ENCODE data around the gene COTL1.
"Not testable (repeated sequence)": the region's sequence is repeated elsewhere in the genome, so short reads cannot be mapped to it uniquely, and the experiment has no call there.

Gene COTL1

DNA sequence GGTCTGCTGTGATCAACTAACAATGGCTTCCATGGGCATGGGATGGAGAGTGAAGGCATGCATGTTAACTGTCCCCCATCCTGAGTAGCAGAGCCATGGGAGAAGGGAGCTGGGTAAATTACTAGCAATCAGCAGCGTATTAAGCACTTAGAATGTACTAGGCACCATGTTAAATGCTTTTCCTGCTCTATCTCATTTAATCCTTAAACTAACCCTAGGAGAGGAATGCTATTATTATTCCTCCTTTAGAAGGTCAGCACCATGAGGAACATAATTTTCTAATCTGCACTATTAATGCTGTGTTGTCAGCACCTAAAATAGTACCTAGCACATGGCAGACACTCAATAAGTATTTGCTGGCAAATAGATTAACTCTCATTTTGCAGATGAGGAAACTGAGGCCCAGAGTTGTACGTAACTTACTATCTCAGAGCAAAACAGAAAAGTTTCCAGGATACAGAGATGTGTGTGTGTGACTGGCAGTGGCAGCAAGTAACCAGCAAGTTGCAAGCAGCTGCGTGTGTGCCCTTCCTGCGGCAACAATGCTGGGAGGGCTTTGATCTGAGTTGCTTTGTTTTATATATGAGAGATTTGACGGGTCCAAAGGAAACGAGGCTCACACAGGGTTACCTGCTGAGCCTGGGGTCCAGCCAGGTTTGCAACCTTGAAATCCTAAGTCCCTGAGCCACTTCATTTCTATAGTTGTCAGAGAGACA is 23.9 kb upstream of the COTL1 start:
- no peak for DNase-seq

DNA sequence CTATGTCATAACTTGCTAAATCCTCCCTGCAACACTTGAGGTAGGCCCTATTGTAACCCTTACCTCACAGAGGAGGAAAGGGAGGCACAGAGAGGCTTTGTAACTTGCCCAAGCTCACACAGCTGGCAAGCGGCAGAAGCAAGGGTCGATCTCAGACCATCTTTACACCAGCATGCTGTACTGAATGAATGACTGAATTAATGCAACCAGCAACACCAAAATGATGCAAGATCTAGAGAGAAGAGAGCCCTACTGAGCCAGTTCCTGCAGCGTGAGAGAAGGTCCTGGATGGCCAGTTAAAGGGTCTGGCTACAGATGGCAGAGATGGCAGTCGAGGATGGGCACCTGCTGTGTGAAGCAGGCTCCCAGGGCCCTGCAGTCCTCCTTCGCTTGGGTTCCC is 22.3 kb upstream of the COTL1 start:
- no peak for DNase-seq

DNA sequence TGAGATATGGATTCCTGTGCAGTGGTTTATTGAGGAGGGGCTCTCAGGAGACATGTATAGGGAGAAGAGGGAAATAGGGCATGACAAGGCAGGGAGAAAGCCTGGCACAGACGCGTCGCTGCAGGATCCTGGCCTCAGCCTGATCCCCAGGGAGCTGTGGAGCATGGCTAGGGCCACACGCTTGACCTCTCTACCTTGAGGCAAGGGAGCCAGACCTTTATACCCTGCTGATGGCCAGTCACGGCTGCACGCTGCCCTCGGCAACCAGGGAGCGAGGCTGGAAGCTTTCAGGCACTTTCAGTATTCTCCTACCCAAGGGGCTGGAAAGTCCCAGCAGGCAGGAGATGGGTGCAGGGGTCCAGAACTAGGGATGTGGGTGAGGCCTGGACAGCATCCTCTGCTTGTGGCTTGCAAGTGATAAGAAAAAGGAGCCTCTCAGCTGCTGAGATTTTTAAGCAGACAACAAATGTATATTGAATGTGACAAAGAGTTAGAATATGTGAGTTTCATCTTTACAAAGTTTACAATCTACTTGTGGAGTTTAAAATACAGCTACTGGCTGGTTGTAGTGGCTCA is 20.4 kb upstream of the COTL1 start:
- DNase-seq: no peak

DNA sequence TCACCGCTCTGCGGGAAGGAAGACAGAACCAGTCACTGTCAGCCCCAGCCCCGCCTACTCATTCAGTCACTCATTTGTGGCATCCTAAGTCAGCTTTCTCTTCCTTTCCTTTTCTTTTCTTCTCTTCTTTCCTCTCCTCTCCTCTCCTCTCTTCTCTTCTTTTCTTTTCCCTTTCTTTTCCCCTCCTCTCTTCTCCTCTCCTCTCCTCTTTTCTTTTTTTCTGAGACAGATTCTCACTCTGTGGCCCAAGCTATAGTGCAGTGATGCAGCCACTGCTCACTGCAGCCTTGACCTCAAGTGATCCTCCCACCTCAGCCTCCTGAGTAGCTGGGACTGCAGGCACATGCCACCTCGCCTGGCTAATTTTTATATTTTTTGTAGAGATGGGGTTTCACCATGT is 19.8 kb upstream of the COTL1 start:
- no peak for DNase-seq

DNA sequence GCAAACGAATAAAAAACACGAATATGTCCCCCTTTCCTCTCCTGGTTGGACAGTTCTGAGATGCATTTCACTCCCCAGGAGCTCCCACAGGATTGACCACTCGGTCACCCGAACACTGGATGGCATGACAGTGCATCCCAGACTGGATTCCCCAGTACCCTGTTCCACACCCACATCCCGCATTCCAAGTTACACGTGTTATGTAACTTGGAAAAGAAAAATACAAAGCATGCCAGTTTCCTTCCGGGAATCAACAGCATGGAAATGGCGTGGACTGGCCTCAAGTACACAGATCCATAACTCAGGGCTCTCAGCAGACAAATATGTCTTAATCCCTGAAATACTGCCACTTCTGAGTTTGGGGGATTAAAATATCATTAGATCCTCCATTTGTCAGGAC is 17.8 kb upstream of the COTL1 start:
- no peak for DNase-seq

DNA sequence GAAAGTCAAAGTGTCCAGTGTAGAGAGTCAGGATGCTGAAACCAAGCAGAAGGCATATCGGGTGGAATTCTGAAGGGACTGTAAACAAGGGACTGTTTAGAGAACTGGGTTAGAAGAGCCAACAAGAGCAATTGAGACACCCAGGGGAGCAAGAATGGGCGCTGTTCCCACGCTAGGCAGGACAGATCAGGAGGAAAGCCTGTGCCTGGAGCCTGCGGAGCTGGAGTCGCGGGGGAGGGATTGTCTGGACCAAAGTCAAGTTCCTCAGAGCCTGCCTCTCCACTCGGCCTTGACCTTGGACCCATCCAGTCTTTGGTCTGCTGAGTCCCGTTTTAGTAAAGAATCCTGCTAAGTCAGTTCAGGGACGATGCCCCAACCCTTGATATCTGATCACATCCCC is 15.7 kb upstream of the COTL1 start:
- no peak for DNase-seq

DNA sequence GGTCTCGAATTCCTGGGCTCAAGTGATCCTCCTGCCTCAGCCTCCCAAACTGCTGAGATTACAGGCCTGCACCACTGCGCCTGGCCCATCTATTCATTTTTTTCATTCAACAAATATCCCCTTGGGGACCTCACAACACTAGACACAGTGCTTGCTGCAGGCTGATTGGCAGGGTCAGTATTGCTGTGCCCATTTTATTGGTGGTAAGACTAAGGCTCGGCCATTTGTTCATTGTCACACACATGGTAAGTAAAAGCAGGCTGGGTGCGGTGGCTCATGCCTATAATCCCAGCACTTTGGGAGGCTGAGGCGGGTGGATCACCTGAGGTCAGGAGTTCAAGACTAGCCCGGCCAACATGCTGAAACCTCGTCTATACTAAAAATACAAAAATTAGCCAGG is 15.0 kb upstream of the COTL1 start:
- not testable (repeated sequence) for DNase-seq

DNA sequence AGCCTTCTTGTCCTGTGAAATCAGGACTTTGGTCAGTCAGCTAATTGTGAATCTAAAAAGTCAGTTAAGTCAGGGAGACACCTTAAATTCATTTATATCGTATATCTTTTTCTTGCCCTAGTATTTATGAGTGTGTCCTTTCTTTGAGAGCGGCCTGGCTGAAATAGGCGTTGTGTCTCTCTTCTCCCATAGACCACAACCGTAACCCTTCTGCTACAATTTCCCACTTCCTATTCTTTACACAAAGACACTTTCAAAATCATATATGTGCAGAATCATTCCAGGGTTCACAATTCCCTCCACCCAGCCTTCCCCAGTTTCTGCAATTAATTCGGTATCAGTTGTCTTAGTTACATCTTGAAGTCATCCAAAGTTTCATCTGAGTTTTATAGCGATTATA is 14.0 kb upstream of the COTL1 start:
- no peak for DNase-seq

DNA sequence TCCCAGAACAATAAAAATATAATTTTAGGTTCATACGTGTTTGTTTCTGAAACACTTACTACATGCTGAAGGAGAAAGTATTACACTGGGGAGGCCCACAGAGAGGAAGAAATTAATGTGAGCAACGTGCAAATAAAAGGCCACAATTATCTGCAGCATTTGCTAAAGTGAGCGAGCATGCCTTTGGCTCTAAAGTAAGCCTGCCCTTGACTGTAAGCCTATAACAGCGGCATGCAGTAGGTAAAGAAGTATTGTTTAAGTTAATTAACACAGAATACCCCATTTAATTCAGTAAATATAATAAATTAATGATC is 13.2 kb upstream of the COTL1 start:
- DNase-seq: no peak

DNA sequence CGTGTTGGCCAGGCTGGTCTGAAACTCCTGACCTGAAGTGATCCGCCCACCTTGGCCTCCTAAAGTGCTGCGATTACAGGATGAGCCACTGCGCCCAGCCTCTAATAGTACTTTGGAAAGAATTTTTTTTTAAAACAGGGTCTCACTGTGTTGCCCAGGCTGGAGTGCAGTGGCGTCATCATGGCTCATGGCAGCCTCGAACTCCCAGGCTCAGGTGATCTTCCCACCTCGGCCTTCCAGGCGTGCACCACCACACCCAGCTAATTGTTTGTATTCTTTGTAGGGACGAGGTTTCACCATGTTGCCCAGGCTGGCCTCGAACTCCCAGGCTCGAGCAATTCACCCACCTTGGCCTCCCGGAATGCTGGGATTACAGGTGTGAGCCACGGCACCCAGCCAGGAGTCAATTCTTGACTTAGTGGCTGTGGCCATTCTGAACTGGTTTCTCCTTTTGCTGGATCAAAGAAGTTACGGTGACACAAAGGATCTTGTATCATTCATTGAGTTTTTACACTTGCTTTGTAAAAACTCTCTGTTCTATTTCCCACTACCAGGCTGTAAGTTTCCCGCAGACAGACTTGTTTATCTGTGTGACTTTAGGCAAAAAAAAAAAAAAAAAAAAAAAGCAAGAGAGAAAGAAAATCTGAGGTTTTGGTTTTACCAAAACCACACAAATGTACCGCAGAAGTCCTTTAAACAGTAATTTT is 12.7 kb upstream of the COTL1 start:
- no peak for DNase-seq

DNA sequence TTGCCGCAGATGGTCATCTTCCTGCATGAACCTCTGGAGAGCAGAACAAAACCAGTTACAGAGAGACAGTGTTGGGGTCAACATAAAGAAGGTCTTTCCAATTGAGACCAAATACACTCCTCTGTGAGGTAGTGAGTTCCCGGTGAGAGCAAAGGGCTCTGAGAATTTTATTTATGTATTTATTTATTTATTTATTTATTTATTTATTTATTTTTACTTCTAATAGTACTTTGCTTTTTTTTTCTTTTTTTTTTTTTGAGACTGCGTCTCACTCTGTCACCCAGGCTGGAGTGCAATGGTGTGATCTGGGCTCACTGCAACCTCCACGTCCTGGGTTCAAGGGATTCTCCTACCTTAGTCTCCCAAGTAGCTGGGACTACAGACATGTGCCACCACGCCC is 12.1 kb upstream of the COTL1 start:
- DNase-seq: no peak

DNA sequence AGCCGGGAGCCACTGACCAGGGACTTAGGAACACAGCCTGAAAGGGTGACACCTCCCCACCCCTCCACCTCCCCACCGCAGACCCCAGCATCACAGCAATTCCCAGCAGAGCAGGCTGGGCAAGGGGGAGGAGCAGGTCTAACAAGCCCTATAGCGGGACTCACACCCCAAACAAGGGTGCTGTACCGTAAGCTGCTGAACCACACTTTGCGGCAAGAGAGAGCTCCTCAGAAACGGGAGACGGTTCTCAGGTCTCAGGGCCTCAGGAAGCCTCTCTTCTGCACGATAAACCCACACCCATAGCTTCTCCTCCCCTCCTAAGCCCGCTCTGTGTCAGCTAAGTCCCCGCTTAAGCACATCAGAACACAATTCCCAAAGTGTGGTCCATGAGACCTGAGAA is 11.7 kb upstream of the COTL1 start:
- DNase-seq: no peak

DNA sequence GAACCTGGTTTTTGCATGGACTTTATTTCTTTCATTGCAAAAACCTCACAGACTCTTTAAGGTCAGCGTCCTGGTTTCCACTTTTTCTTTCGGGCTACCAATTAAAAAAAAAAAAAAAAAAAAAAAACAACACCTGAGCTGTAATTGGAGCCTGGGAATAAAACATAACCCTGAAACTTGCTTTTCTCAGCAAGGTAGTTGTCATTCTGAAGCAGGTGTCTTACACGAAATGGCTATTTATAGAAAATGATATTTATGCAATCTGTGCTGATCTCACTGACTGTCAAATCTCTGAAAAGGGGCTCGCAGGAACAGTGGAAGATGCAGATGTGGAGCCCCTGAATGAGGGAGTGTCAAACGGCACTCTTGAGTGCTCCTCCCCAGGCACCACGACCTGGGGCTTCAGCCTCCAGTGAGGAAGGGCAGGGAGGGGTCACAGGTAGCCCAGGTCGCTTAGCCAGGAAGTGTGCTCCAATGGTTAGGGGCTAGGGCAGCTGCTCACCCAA is 10.4 kb upstream of the COTL1 start:
- no peak for DNase-seq

DNA sequence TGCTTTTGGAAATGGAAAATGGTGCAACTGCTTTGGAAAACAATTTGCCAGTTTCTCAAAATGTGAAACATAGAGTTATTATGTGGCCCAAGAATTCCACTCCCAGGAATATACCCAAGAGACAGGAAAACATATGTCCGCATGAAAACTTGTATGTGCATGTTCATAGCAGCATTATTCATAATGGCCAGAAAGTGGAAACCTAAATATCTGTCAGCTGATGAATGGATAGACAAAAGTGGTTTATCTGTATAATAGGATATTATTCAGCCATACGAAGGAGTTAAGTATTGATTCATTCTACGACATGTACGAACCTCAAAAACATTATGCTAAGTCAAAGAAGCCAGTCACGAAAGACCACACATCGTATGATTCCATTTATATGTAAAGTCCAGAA is 7.7 kb upstream of the COTL1 start:
- no peak for DNase-seq

DNA sequence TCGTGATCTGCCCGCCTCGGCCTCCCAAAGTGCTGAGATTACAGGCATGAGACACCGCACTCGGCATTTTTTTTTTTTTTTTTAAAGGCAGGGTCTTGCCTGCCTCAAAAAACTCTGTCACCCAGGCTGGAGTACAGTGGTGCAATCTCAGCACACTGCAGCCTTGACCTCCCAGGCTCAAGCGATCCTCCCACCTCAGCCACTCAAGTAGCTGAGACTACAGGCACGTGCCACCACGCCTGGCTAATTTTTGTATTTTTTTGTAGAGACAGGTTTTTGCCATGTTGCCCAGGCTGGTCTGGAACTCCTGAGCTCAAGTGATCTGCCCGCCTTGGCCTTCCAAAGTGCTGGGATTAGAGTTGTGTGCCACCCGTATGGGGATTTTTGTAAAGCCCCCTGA is 3.0 kb upstream of the COTL1 start:
- DNase-seq: not testable (repeated sequence)

DNA sequence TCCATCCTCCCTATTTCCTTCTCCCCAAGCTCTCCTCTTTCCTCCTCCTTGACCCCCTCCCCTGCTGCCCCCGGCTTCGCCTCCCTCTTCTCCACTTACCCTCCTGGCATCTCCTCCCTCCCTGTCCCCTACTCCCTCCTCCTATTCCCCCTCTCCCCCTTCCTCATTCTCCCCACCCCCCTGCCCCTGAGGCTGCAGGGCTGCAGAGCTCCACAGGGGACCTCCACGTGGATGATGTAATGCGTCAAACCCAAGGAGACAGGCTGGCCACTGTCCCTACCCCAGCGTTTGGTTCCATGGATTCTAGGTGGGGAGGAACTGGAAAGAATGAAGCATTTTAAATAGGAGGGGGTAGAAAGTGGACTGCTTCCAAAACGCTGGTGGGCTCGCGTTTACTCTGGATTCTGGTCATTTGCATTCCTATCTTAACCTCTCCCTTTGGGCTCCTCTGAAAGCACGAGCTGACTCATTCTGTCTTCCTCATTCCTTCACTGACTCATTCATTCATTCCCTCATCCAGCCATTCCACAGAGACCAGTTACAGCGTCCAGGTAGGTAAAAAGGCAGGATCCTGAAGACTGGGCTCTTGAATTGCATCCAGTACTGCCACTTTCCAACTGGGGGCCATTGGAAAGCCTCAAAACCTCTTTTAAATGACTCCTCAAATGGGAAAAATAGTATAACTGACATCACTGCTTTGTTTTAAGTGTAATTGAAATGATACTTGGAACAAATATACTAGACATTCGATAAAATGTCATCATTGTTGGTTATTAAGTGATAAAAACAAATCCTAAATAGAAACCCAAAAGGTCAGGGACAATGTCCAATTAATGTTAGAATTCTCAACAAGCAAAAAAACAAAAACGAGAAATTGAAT is 943 bp upstream of the COTL1 start:
- peak; percentile 96 for DNase-seq

DNA sequence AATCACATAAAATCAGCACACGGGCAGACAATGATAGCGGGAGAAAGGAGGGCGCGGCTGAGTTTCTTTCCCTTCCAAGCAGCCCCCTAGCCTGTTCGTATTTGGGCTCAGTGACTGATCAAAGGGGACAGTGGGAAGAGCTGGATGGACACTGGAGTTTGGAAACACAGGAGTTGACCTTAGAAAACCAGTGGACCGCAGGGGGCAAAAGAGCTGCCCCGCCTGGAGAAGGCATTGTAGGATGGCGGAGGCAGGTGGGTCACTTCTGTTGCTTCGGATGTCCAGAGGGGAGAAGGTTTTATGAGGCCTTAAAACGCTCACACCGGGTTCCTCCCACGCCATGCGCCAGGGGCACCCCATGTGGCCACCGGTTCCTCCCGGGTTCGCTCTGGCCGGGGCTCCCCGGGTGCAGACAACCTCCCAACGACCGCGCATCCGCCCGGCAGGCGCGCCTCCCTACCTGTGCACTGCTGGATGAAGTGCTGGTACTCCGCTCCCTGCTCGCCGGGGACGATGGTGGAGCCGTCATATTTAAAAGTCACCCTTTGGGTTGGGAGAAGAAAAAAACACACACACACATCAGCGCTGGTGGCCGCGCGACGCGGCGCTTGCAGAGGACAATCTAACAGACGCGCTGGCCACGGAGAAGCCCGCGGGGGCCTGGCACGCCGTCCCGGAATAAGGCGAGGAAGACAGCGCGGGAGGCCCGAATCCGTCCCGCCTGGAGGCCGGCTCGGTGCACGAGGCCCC is 662 bp downstream of the COTL1 start:
- DNase-seq: peak; percentile 65

DNA sequence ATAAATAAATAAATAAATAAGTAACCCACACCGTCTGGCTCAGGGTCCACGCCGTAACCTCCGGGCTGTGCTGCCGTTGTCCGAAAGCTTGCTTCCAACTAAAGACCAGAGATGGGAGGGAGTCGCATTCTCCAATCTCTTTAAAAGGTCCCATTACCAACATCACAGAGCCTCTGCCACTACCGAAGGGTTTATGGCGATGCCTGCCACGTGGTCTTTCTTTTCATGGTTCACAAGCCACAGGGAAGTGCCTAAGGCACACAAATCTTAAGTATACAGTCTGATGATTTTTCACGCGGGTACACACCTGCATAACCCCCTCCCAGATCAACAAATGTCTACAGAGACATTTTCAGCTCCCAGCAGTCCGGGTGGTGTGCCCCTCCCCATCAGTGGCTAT is 1.4 kb downstream of the COTL1 start:
- peak; percentile 59 for DNase-seq

DNA sequence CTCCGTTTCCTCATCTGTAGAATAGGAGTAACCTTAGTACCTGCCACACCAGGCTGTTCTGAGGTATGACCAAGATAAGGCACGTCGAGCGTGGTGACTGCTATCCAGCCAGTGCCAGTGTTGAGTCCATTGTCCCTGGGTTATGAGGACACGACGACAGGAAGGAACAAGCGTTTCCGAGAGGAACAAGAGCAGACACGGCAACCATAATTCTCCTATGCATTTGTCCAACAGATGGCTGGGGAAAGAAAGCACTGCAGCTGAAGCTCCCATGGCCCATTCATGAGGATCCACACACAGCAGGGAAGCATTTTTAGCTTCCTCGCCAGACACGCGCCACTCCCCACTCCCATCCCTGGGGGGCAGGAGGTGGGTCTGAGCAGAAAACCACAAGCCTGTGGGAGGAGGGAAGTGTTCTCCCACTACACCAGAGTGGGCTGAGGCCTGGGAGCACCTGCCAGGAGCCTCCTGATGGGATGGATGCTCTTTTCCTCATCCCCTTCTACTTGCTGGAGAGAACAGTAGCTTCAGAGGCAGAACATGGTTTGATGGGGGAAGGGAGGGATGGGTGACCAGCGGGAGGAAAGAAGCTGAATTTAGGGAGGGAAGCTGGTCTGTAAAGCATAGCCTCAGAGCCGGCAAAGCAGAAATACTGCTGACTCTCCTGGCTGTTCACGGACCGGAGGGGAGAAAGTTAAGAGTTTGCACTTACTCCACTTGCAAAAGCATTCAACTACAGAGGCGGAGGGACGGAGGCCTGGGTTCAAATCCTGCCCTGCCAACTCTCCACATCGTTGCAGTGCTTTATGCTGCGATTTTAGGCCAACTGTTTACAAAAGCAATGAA is 2.7 kb downstream of the COTL1 start:
- DNase-seq: no peak

DNA sequence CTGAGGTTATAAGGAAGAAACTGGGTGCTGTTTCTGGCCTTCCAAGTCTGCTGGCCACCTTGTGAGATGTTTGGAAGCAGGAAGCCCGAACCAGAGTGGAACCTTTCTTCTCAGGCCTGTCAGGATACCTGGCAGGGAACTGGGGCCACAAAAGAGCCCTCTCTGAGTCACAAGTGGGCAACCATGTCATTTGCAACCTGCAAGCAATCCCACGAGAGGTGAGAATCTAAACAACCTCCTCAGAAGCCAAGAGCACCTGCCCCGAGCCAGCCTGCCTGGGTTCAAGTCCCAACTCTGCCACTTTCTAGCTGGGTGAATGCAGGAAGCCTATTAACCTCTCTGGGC is 3.3 kb downstream of the COTL1 start:
- DNase-seq: no peak

DNA sequence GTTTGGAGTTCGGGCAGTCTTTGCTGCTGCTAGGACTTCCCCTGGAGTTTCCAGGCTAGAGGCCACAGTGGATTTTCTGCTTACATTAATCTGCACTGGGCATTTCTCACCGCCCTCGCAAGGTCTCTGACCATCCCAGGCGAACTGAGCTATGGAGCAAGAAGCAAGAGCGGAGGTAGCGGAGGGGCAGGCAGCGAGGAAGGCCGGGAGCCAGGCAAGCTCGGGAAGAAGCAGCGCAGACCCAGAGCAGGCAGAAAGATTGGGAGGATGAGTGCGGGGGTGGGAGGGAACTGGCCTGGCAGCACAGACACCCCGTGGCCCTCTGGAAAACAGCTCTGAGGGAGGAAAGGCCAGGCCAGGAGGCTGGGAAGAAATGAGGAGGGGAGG is 3.8 kb downstream of the COTL1 start:
- DNase-seq: peak; percentile 63
